GM19372 (cell line): ENCODE measurements around the gene FRMD1.
"Not testable (repeated sequence)": the region's sequence is repeated elsewhere in the genome, so short reads cannot be mapped to it uniquely, and the experiment has no call there.

Experiments used
- ATAC-seq: cut with Tn5 transposase; IDR thresholded peaks from one replicate; pipeline ENCODE4 v1.9.1; 2021; ENCODE audit warnings: mild to moderate bottlenecking, low read depth, moderate library complexity; ENCODE audit not compliant: unreplicated experiment

The FRMD1 gene

DNA sequence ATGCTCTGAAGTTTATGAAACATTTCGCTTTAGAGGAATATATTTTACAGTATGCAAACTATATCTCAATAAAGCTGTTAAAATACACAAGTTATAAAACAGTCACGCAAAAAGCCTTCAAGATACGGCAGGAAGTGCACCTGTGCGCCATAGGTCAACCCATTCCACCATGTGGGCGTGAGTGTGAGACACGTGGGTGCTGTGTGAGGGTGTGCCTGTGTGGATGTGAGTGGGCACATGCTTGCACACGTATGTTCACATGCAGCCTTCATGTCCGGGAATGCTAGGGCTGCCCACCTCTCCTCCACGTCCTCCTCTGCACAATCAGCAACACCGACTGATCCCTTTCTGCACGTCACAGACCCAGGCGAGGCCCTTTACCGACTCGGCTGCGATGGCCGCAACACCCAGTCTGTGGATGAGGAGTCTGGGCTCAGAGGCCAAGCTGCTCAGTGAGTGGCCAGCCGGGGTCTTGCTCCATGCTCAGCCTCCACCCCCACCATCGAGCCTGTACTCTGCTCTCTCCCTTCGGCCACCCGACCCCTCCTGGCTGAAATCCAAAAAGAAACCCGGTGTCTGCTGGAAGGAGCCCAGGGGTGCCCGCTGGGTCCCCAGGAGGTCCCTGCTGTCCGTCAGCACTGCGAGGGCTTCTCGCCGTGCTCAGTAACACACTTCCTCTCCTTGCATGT lies 3.0 kb upstream of the FRMD1 start:
- no peak for ATAC-seq

DNA sequence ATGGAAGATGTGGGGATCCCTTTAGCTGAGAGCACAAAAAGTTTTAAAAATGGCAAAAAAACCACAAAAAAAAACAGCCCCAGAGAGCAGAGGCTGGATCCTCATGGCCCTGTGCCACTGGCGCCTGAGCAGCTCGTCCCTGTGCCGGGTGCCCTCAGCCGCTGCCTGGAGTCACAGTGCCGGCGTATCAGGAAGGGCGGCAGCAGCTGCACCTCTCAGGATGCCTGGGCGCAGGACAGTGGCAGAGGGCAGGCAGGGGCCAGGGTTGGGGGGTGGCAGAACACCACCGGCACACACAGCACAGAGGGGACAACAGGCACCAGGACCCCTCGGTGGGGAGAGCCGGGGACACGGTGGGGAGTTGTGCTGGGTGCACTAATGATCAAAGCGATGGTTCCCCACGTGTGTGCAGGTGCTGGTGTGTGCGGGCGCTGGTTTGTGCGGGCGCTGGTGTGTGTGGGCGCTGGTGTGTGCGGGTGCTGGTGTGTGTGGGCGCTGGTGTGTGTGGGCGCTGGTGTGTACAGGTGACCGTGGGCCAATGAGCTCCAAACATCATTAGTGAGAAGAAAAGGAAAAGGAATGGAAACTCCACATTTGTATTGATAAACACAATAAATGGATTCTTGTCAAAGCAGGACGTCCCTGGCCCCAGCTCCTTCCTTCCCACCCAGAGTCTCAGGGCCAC lies 1.5 kb upstream of the FRMD1 start:
- ATAC-seq: no peak

DNA sequence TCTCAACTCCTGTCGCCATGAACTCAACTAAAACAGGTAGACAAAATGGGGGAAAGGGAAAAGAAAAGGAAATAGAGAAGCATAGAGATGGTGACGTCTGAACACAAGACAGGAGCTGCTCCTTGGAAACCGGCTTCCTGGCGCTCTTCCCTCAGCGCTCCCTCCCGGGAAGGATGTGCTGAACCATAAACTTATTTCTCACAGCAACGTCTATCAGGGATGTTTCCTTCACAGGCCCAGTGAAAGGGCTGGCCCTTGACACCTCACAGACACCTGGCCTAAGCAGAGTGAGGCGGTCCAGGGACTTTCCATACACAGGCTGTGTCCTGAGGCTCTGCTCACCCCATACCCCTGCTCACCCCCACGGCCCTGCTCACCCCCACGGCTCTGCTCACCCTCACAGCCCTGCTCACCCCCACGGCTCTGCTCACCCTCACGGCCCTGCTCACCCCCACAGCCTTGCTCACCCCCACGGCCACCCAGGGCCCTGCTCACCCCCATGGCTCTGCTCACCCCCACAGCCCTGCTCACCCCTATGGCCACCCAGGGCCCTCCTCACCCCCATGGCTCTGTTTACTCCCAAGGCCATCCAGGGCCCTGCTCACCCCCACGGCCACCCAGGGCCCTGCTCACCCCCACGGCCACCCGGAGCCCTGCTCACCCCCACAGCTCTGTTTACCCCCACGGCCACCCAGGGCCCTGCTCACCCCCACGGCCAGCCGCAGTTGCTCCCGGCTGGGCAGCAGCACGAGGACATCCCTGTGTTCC lies 653 bp downstream of the FRMD1 start:
- ATAC-seq: no peak

DNA sequence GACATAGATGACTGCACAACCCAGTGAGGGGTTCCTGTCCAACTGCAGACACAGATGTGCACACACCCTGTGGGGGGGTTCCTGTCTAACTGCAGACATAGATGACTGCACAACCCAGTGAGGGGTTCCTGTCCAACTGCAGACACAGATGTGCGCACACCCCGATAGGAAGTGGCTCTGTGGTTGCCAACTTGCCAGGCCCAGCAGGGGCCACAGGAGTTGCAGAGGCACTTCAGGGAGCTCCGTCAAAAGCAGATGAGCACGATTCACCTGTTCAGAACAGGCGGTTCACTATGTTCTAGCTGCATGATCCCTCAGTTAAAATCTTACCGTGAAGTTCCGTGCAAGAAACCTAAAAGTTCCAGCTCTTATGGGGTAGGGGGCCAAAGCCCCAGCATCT lies 1.6 kb downstream of the FRMD1 start:
- ATAC-seq: not testable (repeated sequence)

DNA sequence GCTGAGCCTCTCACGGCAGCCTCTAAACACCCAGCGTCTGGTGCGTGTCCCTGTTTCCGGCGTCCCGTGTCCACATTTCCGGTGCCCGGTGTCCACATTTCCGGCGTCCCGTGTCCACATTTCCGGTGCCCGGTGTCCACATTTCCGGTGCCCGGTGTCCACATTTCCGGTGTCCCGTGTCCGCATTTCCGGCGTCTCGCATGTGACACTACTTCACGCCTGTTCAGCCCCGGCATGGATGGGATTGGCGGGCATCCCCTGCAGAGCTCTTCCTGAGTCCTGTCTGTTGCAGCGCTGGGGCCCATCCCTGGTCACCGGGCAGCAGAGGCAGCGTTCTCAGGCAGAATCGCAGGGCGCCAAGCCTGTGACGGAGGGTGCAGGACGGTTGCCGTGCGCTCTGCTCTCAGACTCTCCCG lies 3.2 kb downstream of the FRMD1 start:
- ATAC-seq: no peak

DNA sequence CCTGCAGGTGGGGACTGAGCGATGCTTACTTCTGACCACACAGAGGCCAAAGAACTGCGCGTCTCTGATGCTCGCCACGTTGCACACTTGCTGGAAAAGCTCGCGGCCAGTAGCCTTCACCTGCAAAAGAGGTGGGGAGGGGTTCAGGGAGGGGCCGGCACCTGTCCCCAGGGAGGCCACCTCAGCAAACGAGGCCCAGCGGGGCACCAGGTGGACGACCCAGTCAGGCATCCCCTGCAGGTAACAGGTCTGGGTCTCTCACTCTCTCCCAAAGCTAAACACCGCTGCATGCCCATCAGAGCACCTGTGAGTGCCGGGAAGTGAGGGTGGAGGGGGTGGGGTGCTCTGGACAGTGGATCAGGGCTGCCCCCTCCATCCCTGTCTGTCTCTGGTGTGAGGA lies 3.8 kb downstream of the FRMD1 start:
- ATAC-seq: no peak

DNA sequence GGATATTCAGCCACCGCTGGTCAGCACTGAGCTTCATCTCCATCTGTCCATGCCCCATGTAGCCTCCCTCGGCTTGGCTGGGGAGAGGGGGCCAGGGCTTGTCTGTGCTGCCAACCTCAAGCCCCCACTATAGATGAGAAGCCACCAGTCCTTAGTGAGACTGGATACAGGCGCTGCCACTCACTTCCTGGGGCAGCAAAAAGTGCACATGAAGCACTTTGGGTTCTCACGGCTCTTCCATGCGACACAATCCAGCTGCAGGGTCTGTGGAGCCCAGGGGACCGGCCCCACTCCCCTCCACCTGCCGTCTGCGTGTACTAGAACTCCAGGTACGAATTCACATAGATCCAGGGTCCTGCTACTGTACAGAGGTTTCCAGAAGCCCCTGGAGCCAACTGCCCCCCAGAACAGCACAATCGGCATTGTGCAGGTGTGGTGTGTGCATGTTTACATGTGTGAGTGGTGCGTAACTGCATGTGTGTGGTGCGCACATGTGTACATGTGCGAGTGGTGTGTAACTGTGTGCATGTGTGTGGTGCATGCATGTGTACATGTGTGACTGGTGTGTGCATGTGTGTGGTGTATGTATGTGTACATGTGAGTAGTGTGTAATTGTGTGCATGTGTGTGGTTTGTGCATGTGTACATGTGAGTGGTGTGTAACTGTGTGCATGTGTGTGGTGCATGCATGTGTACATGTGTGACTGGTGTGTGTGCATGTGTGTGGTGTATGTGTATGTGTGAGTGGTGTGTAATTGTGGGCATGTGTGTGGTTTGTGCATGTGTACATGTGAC lies 4.9 kb downstream of the FRMD1 start:
- no peak for ATAC-seq

DNA sequence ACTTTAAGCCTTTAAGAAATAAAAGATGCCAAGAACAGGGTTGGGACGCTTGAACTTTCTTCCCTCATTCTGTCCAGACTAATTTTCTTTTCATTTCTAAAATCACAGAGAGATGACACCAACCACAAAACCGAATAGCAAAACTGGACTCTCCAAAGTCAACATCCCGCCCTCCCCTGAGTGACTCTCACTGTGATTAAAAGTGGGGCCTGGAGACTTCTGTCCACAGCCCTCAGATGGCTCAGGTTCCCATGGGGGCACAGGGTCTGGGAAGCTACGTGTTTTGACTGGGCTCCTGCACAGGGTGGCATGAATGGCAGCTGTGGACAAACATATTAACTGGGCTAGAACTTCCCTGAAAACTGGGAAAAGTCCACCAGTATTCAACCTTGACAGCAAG lies 6.3 kb downstream of the FRMD1 start:
- no peak for ATAC-seq

DNA sequence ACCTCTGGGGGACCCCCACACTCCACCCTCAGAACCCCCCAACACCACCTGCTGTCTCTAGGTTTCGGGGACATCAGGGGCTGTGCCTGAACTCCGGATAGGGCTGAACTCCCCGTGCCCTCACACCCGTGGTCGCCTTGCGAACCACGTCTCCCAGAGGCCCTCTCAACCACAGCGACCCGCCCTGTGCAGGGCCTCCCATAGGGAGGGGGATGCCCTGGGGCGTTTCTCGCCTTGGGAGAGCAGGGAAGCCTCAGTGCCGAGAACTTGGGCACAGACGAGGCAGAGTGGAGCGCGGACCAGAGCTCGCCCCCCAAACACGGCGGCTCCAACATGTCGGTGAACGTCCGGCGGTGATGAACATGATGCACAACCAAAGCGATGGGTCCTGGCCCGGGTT lies 6.8 kb downstream of the FRMD1 start:
- no peak for ATAC-seq

DNA sequence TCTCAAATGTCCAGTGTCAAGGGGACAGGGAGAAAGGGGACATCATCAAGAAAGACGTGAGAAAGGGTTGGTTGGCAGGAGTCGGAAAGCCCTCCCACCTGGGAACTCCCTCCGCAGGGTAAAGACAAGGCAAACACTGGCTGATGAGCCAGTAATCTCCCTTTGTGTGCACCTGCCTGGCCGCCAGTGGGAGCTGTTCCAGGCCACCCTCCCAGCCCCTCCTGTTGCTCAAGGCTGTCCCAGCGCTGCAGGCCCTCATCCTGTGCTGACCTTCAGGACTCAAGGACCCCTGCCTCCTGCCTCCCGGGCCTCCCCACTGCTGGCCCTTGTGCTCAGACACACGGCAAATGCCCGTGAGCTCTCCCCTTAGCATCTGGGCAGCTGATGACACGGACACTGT lies 7.4 kb downstream of the FRMD1 start:
- ATAC-seq: no peak

DNA sequence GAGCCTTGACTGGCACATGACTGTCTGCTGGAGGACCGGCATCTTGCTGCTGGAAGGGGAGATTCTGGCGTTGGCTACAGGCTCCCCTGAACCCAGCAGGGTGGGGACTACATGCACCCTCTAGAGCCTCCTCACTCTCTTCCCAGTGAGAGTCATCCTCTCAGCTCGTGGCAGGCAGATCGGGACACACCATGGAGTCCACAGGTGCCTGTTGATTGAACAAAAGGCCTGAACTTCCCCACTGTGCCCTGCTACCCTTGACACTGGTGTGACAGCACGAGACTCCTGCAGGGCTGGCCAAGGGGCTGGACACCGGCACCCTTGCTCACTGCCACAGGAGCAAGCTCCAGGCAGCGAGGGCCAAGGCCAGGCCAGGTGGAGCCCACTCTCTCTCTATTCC lies 8.2 kb downstream of the FRMD1 start:
- no peak for ATAC-seq

DNA sequence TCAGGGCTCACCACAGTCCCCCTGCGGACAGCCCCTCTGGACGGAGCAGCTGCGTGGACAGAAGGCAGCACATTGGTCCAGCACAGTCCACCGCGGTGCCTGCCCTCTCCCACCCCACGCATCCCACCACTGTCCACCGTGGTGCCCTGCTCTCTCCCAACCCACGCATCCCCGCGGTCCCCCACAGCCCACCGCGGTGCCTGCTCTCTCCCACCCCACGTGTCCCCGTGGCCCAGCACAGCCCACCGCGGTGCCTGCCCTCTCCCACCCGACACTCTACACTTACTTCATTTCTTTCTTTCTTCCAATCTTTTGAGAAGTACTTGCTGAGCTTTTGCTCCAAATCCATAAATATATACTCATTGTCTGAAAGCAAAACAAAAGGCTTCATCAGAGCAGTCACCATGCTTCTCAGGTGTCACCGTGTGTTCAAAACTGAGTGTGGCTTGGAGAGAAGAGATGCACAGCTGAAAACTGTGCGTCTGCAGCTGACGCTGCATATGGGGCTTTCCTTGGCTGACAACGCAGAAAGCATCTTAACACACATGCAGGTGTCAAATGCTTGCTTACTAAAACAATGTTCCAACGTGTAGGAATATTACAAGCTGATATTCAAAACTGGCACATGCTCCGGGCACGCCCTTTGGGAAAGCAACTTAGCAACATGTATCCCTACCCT lies 11.8 kb downstream of the FRMD1 start:
- ATAC-seq: no peak

DNA sequence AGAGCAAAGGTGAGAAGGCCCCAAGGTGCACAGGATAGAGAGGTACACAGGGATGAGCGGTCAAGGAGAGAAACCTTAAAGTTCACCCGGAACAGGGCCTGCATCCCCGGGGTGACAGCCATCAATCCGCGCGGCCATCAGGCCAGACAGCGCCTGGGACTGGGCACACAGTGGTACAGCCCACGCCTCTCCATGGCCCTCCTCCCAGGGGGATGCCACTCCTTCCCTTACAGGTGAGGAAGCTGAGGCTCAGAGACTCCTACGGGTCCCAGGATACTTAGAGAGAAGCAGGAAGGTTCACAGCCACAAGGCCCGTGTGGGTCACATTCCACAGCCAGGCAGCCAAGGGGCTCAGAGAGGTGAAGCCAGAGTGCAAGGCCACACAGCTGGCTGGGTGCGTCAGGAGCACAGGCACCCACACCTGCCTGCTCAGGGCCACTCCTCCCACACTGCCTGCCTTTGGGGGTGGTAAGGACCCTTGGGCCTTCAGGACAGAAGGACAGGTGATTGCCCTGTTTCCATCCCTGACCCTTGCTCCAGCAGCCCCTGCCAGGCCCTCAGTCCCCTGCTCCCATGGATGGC lies 14.7 kb downstream of the FRMD1 start:
- no peak for ATAC-seq

DNA sequence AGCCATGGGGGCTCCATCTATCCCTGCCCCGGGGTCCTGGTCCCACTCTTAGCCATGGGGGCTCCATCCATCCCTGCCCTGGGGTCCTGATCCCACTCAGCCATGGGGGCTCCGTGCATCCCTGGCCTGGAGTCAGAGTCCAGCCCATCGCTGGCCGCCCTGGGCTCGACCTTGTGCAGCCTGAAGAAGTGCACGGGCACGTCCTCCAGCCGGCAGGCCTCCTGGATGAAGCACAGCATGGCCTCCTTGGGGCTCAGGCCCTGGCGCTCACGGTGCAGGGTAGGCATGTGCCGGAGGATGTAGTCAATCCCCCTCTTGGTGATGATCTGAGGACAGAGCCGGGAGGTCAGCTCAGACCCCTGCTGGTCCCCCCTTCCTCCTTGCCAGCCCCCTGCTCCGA lies 15.6 kb downstream of the FRMD1 start:
- ATAC-seq: no peak

DNA sequence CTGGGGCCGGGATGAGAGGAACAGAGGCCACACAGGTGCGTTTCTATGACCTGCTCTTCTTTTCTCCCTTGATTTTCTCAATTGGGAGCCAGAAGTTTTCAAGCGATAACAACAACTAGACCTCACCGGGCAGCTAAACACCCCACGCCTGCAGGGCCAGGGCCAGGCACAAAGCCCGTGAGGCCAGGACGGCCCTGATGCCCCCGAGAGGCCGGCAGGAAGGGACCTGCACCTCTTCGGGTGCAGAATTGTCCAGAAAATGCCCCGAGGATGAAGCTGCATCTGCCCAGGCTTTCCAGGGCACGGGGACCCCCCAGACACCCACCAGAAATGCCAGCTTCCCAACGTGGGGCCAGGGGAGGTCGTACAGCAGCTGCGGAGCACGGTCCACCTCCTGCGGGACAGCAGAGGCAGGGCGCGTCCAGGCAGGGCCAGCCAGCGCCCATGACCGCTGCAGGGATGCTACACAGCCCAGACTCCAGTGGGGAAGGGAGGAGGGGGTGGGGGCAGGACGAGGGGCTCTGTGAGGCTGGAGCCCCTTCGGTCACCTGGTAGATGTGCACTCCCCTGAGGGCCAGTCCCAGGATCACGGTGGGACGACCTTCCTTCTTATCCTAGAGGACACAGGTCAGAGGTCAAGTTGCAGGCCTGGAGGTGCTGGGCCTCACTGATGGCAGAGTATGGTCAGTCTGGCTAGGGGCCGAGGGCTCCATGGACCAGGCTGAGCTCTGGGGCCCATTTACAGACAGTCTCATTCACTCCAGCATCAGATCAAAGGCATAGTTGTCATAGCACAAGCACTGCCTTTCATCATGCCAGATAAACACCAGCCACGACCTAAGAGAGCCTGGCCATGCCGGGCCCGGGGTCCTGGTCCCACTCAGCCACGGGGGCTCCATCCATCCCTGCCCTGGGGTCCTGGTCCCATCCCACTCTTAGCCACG lies 16.4 kb downstream of the FRMD1 start:
- no peak for ATAC-seq

DNA sequence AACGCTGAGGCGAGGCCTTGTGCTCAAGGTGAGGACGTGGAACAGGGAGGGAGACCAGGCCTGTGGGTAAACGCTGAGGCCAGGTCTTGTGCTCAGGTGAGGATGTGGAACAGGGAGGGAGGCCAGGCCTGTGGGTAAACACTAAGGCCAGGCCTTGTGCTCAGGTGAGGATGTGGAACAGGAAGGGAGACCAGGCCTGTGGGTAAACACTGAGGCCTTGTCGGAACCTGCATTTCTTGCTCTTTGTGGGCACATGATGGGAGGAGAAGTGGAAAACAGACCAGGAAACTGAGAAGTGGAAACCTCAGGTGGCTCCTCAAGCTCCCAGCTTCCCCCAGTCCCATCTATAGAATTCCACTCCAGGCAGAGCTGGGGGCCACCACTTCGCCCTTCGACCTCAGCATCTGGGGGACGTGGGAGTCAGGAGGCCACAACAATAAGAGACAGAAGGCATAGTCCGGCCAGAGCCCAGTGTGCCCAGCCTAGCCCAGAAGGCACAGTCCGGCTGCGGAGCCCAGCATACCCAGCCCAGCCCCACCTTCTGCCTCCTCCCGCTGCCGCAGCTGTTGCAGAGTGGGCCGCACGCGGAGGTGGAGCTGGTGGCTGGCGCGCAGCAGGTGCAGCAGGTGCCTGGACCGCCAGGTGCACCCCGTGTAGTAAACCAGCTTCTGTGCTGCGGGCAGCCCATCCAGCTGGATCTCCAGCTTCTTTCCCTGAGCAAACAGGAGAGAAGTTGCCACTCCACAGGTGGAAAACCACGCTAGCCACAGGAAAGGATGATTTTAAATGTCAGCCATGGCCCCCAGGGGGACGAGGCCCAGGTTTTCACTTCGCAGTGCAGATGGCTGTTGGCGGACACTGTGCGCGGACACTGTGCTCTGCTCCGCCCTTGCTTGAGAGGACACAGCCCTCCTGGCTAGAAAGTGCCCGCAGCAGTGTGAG lies 17.5 kb downstream of the FRMD1 start:
- ATAC-seq: no peak

DNA sequence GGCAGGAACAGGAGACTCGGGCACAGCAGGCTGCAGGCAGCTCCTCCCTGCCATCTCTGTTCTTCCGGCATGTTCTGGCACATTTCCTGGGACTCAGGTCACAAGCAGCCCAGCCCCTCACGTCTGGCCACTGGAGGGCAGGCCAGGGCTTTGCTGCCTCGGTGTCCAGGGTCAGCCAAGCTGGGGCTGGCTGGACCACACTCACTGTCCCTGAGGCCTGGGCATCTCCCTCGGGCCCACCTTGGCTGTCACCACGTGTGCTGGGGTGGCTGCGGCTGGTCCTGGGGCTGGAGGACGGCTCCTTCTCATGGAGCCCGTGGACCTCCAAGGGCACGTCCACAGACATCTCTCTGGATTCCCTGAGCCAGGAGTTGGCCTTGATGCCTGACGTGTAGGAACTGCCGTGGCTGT lies 18.5 kb downstream of the FRMD1 start:
- ATAC-seq: no peak
